ENCODE data around the gene UBE2S. TPM values are rescaled to one million over a fixed set of nuclear protein-coding genes. Genes with fewer than 3 reads are reported as not detected.

UBE2S gene
- total RNA-seq, 2 experiments from 2014 or later = 50.9 to 62.9 TPM

DNA sequence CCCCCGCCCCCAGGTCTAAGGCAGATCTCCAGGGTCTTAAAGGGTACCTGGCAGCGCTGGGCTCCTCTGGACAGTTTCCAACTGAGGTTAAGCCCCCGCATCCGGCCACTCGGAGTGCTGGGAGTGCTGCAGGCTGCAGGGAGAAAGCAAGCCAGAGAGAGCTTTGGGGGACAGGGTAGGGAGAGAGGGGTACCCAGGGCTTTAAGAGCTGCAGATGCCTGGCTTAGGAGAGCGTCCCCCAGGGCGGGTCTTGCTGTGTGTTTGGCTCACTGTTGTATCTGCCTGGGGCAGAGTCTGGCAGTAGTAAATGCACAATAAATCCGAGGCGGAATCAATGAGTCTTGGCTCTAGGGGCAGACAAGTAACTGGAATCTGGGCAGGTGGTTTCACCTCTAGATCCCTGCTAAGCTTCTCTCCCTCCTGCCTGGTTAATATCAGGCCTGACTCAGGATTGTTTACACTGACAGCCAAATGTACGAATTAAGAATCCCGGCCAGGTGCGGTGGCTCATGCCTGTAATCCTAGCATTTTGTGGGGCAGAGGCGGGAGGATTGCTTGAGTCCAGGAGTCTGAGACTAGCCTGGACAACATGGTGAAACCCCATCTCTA, 52.3 kb downstream of the UBE2S start:
- Histone ChIP-seq H3K36me3 (ENCODE audit: insufficient read depth, low read length) (no peaks in the 10 kb centered on the region), H3K27ac (ENCODE audit: low read depth in 1 of 2, low read length in 2 of 2) (no peak overlapping the region), H3K4me1 (ENCODE audit: insufficient read depth, low read length) (peaks cover 29% of the 10 kb centered on the region), H3K4me3 (ENCODE audit: low read length) (no peak overlapping the region), H3K27me3 (ENCODE audit: control insufficient read depth in 1 of 2, insufficient read depth in 2 of 2, low read length in 2 of 2) (peaks cover 34% of the 10 kb centered on the region in 2 experiments), H3K9me3 (ENCODE audit: control insufficient read depth in 1 of 2, insufficient read depth in 1 of 2, low read length in 2 of 2) (peaks cover 0 to 27% of the 10 kb centered on the region in 2 experiments)
- no peak overlapping the region for H3K27ac Mint-ChIP-seq
- intact Hi-C loops (cut with DNase I, micrococcal nuclease) = loop anchor here in 1 of 2 experiments (2.0 kb wide), 1 partner anchor 17 kb away; the partner anchor contains the start of gene KMT5C
- DNase-seq (no peak), ATAC-seq (ENCODE audit: poor library complexity) (no peak)
- no peaks in the 10 kb centered on the region for H3K9me3 Mint-ChIP-seq
- no peaks in the 10 kb centered on the region for H3K36me3 Mint-ChIP-seq (ENCODE audit: low read depth)
- TF ChIP-seq CTCF (IDR thresholded peaks at IDR 0.05) = no peak
- peaks cover 58% of the 10 kb centered on the region for H3K27me3 Mint-ChIP-seq
- peaks cover 25% of the 10 kb centered on the region for H3K4me1 Mint-ChIP-seq (ENCODE audit: low read depth)
- CTCF ChIA-PET = interaction anchor here (1.2 to 1.3 kb wide), 2 partner anchors 16 to 63 kb away, joined by 3 to 4 read pairs; no protein-coding TSS in a partner anchor
- peak overlapping the region; percentile 45 for H3K4me3 Mint-ChIP-seq
- POLR2A ChIA-PET = interaction anchor here (1.5 kb wide), 1 partner anchor 16 kb away, joined by 7 read pairs; the partner anchor contains the start of gene KMT5C

GRCh38 chr19:55354698-55355212, 52.8 kb downstream of the UBE2S start, which contains the start of gene COX6B2:
COX6B2 (minus strand) TSS chr19:55354719; CDS start chr19:55354521, 198 bp downstream.
- H3K4me3 ChIP-seq (ENCODE audit: low read length) = peak within 1 kb of the TSS; percentile 54
- H3K4me1 Mint-ChIP-seq (ENCODE audit: low read depth) = peaks cover 25% of the 10 kb centered on the region
- no peak for TF ChIP-seq CTCF (IDR thresholded peaks at IDR 0.05)
- H3K36me3 ChIP-seq (ENCODE audit: insufficient read depth, low read length) = no peaks in the 10 kb centered on the region
- no peak for DNase-seq
- H3K27ac Mint-ChIP-seq = no peak within 1 kb of the TSS
- H3K9me3 Mint-ChIP-seq = no peaks in the 10 kb centered on the region
- ATAC-seq (ENCODE audit: poor library complexity) = no peak
- H3K27ac ChIP-seq (ENCODE audit: low read depth in 1 of 2, low read length in 2 of 2) = no peak within 1 kb of the TSS
- intact Hi-C loops (cut with DNase I, micrococcal nuclease) = loop anchor here (1.0 to 5.0 kb wide), 3 partner anchors 14 to 33 kb away; partner anchors contain the start of genes KMT5C (in 1 of the 2) and RPL28 (in 1 of the 2)
- peaks cover 58% of the 10 kb centered on the region for H3K27me3 Mint-ChIP-seq
- H3K4me3 Mint-ChIP-seq = peak within 1 kb of the TSS; percentile 70
- H3K4me1 ChIP-seq (ENCODE audit: insufficient read depth, low read length) = peaks cover 29% of the 10 kb centered on the region
- H3K36me3 Mint-ChIP-seq (ENCODE audit: low read depth) = no peaks in the 10 kb centered on the region
- peaks cover 34% of the 10 kb centered on the region in 2 experiments for H3K27me3 ChIP-seq (ENCODE audit: control insufficient read depth in 1 of 2, insufficient read depth in 2 of 2, low read length in 2 of 2)
- peaks cover 0 to 27% of the 10 kb centered on the region in 2 experiments for H3K9me3 ChIP-seq (ENCODE audit: control insufficient read depth in 1 of 2, insufficient read depth in 1 of 2, low read length in 2 of 2)
- CTCF ChIA-PET = interaction anchor here (1.2 to 1.3 kb wide), 2 partner anchors 16 to 63 kb away, joined by 3 to 4 read pairs; no protein-coding TSS in a partner anchor
- POLR2A ChIA-PET = no interaction called here

- TF ChIP-seq CTCF (IDR thresholded peaks at IDR 0.05) = no peak
- Mint-ChIP-seq H3K27me3 (peaks cover 58% of the 10 kb centered on the region), H3K9me3 (no peaks in the 10 kb centered on the region), H3K36me3 (ENCODE audit: low read depth) (no peaks in the 10 kb centered on the region), H3K27ac (no peak overlapping the region), H3K4me1 (ENCODE audit: low read depth) (peaks cover 25% of the 10 kb centered on the region), H3K4me3 (peak overlapping the region; percentile 51)
- peak; percentile 67 for ATAC-seq (ENCODE audit: poor library complexity)
- intact Hi-C loops (cut with DNase I, micrococcal nuclease) = loop anchor here (1.0 to 5.0 kb wide), 3 partner anchors 14 to 33 kb away; partner anchors contain the start of genes KMT5C (in 1 of the 2) and RPL28 (in 1 of the 2)
- Histone ChIP-seq H3K9me3 (ENCODE audit: control insufficient read depth in 1 of 2, insufficient read depth in 1 of 2, low read length in 2 of 2) (peaks cover 0 to 27% of the 10 kb centered on the region in 2 experiments), H3K4me1 (ENCODE audit: insufficient read depth, low read length) (peaks cover 29% of the 10 kb centered on the region), H3K4me3 (ENCODE audit: low read length) (peak overlapping the region; percentile 54), H3K36me3 (ENCODE audit: insufficient read depth, low read length) (no peaks in the 10 kb centered on the region), H3K27me3 (ENCODE audit: control insufficient read depth in 1 of 2, insufficient read depth in 2 of 2, low read length in 2 of 2) (peaks cover 34% of the 10 kb centered on the region in 2 experiments), H3K27ac (ENCODE audit: low read depth in 1 of 2, low read length in 2 of 2) (no peak overlapping the region)
- DNase-seq = peak; percentile 30 to 85 (median 60)
- CTCF ChIA-PET = no interaction called here
- POLR2A ChIA-PET = interaction anchor here (1.4 kb wide), 1 partner anchor 30 kb away, joined by 6 read pairs; the partner anchor contains the start of gene TMEM238
Observed at GRCh38 chr19:55353803-55354697, 53.5 kb downstream of the UBE2S start.

Measured in CD4-positive, alpha-beta T cell (primary cell).